ENCODE measurements around the gene PDZRN3.

PDZRN3 gene

DNA sequence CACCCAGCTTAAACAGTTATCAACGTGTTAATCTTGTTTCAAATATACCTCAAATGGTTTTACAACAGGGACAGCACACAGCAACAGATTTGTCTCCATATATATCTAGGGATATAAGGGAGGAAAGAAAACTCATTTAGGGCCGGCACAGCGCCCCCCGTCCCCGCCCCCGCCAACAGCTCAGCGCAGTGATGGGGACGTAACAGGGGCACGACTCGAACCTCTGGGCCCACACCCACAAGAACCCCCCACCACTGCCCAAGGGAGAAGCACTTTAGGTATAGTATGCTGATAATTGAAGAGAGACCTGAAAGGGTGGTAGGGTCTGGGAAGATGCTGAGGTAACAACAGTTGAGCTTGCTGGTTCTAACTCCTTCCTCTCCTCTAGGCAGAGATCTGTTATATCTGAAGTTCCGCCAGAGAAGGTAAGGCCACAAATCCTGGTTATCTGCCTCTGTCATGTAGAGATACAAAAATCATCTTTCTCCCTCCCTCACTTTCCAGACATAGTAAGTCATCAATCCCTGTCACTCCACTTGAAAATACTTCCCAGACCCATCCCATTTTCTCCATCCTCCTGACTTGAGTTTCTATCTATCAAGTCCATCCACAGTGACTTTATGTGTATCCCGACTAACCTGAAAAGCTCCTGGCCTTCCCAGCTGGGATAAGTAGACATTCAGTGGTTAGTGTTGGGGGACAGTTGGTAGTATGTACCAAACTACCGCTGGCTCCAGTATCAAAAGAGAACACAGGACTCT is 126.9 kb downstream of the PDZRN3 start:
- DNase-seq = no peak

DNA sequence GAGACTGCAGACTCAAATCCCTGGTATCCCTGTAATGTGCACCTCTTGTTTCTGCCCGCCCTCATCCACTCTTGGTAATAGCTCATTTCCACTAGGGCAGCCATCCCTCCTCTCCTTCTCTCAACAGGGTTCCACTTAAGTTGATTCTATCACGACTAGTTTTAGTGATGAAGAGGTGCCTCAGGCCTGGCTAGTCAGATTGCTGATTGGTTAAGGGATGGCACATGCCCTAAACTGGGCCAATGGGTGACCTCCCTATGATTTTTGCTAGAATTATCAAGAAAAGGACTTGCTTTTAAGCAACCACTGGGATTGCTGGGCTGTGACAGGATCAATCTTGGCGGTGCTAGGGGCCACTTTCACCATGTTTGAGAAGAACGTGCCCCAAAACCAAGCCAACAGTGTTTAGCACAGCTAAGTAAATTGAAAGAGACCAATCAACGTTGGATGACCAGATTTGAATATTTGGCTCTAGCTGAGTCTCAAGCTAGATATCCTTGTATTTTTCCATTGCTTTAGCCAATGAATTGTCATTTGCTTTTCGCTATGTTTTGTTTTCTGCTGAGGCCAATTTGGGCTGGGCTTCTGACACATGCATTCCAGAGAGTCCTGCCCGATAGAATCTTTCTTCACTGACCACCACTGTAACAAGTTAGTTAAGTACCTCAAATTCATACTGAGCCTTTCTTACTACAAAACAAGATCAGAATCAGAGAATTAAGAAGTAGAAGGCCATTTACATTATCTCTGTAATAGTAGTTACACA is 131.0 kb downstream of the PDZRN3 start:
- no peak for DNase-seq

DNA sequence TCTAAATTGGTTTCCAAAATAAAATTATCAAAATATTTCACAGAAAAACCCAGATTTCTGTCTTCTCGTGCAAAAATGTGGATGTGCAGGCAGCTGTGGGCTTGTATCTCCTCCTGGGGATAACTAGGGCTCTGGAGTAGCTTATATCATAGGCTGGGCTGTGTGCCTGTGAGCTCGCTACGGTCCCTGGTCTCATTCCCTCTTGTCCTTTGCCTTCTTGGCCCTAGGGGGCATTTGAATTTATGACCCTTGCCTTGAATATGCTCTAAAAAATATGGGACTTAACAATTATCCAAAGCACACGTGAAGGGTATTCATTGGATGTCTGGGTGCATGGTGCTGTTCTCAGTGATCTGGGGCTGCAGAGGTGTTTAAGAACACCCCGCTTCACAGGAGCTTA is 132.6 kb downstream of the PDZRN3 start:
- no peak for DNase-seq

DNA sequence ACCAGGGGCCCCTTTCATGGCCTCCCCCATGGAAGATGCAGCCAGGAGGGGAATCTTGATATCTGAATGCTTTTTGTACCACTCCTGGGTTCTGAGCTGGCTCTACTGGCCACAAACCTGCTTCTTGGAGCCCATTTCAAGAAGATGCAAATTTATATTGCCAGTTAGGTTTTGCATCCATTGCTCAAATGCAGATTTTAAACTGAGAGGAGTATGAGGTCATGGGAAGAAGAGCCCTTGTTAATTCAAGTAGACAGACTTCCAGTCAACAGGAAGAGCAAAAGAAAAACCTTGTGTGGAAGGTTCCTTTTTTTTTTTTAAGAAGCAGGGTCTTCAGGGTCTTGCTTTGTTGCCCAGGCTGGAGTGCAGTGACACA is 133.5 kb downstream of the PDZRN3 start:
- DNase-seq = no peak

DNA sequence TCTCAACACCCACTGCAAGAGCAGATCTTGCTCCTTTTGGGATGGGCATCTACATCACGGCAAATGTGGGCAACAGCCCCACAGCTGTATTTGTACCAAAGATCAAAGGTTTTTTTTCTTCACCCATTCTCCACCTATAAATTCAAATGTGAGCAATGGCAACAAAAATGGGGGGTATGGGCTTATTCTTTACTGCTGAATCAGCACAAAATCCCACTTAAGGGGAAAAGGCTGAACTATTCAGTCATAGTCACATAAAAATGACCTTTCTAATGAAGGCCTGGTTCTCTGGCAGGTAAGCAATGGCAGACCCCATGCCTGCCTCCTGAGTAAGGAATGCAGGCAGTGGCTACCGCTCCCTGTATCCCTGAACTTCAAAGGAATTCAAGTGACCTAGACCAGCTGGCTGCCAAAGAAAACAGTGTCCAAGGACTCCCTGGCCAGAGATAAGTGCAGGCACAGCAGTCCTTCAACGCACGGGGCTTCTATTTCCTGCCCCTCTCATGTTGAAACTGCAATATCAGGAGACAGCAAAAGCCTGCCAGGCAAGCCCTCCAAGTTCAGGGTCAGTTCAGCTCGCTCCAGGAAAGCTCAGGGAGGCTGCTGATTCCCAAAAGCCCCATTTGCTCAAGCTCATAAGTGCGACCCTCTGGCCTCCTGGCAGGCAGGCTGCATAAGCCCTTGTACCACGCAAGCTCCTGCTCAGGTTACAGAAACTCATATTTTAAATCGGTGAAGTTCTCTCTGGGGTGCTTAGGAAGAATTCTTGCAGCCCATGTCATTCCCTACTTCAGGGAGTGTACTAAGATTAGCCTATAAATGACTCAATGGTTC is 134.1 kb downstream of the PDZRN3 start:
- DNase-seq = no peak

DNA sequence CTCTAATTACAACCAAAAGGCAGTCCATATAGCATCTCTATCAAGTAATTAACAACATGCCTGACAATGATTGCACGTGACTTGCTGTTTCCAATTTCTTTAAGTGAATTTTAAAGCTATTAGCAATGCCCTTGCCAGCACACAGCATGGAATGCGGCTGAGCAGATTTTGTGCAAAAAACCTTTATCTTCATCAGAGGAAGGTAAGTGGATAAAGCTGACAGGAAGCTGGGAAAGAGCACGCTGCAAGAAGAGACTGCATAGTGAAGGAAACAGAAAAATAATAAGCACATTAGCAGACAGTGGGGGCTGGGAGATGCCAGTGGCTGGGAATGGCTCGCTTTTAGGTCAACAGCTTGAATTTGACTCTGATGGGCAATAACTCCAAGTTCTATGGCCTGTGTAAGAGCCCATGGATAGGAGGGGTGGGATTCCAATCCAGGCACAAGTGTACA is 138.8 kb downstream of the PDZRN3 start:
- no peak for DNase-seq

DNA sequence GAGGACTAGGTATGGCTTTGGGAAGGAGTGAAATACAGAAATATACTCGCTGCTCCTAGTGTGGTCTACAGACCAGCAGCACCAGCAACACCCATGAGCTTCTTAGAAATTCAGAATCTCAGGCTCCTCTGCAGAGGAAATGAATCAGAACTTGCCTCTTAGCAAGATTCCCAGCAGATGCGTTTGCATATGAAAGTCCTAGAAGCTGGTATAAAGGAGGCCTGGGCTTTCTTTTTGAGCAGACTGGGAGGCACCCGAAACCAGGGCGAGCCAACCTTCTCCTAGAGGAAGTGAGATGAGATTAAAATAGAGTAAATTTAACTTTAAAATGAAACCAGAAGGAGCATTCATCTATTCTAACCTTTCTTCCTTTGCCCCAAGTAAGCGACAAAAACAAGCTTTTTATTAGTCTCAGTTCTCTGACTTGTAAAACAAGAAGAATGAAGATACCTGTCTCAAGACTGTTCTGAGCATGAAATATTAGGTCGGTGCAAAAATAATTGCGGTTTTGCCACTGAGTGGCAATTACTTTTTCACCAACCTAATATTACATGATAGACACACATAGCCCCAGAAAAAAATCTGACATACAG is 140.0 kb downstream of the PDZRN3 start:
- no peak for DNase-seq

DNA sequence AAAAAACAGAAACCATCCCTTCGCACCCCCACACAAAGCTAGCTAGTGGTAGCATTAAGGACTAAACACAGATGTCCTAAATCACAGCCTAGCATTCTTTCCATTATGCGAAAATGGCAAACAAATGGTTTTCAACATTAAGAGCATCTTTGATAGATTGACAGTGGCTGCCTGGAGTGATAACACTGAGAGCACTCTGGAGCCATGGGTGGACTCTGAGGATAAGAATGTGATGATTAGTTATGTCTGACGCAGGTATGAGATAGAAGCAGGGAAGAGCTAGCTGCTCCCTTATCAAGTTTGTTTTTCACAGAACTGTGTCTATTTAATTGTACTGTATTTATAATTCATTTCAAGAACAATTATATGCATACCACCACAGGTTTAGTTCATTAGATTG is 142.9 kb downstream of the PDZRN3 start:
- DNase-seq = no peak

DNA sequence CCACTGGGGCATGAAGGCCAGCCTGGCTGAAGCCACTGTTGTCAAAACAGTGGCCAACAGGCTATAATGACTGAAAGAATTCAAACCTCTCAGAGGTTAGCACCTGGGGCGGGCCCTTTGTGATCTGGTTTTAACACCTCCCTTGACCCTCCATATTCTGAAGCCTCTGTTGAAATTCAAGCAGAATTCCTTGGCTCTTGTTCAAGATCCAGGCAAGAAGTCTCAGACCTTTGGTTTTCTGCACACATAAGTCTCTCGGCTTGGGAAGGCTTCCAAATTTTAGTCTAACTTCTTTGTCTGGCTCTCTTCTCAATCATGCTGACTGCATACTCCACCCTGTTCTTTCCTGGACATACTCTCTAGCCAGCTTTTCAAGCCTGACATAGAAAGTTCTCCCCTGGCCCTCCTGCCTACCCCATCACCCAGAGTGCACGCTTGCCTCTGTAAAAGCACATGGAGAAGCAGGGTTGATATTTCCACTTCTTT is 144.5 kb downstream of the PDZRN3 start:
- no peak for DNase-seq

DNA sequence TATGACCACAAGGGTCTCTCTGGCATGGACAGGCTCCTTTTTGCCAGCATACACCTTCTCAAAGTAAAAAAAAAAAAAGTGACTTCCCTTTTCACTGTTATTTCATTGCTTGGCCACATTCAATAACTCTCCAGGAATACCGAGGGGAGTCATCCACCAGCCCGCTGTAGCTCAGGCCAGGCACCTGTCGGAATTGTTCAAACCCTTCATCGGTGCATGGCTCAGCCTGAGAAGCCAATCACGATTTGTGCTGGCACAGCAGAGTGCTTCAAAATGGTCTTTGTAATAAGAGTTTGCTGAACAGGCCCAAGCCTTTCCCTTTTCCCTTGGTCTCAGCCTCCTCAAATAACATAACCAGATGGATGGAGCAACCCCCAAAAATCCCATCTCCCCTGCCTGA is 145.4 kb downstream of the PDZRN3 start:
- no peak for DNase-seq

DNA sequence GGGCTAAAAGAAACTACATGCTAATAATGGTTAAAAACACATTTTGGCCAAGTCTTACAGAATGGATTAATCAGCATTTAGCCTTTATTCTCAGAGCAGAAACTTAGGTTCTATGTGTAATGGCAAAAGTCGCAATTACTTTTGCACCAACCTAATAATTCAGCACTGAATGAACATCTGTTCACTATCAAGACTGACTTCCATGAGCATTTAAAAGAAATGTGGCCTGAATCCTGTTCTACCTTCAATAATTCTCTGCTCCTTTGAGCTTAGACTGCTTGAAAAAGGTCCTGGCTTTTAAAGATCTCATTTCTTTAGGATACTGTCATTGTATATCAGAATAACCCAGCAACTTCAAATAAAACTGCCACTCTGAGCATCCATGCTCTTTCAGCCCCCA is 145.9 kb downstream of the PDZRN3 start:
- DNase-seq = no peak

DNA sequence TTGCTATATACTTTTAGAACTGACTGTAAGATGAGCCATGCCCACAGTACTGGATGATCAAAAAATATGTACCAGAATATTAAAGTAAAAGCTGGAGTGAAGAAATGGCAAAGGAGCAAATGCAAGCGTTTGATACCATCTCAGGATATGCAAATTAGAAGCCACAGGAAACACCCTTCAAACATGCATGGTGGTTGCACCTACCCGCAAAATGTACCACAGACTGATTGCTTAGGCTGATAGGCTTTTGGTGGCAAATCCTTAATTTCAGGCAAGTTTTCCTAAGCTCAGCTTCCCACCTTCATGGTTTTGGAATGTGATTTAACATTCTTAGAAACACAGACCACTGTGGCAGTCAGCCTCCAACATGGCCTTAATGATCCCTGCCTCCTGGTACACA is 149.0 kb downstream of the PDZRN3 start:
- no peak for DNase-seq

DNA sequence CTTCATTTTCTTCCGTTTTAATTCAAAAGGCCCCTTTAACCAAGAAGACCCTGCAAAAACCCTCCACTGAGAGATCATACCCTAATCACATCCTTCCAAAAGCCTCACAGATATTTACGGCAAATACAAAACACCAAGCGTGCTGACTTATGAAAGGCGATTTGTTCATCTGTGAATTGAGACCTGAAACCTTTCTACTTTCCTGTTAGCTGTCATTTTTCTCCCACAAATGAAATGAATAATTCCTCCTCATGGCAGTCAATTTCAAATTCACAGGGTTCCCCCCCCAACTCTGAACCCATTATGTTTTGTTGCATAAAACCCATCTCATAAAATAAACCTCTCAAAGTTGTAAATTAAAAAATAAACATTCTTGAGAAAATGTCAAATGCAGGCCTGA is 149.6 kb downstream of the PDZRN3 start:
- no peak for DNase-seq

DNA sequence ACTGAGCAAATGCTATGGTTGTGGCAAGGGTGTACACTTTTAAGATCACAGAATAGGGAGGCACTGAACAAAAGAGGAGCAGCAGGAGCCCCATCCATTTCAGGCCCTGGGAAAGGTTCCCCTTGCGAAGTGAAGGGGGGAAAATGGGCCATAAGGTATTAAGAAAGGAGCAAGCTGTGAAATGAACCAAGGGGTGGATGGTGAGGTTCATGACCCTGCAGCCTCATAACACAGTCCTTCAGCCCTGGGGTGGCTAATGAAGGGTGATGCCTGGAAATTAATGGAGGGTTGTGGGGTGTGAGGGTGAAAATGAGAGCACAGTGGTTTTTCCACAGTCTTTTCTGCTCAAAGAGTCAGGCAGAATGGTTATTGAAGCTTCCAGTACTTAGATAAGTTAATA is 150.1 kb downstream of the PDZRN3 start:
- no peak for DNase-seq

DNA sequence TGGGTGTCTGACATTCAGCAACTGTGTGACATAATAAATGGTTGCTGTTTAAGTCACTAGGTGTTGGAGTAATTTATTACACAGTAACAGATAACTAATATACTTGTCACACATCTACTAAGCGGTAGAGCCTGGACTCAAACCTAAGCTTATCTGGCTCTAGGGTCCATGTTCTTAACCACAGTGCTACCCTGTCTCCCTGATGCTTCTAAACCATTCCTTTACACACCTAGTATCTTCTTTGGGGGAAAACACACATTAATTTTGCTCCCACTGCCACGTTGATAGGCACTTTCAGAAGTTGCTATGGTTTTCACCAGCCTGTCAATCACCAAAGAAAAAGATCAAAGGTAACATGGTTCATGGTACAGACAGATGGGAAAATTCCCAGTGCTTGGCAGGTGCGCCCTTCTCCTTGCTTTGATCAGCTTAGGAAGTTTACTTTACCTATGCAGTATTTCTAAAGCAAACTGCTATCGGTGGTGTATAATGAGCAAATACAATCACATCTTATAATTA is 150.8 kb downstream of the PDZRN3 start:
- DNase-seq = no peak

DNA sequence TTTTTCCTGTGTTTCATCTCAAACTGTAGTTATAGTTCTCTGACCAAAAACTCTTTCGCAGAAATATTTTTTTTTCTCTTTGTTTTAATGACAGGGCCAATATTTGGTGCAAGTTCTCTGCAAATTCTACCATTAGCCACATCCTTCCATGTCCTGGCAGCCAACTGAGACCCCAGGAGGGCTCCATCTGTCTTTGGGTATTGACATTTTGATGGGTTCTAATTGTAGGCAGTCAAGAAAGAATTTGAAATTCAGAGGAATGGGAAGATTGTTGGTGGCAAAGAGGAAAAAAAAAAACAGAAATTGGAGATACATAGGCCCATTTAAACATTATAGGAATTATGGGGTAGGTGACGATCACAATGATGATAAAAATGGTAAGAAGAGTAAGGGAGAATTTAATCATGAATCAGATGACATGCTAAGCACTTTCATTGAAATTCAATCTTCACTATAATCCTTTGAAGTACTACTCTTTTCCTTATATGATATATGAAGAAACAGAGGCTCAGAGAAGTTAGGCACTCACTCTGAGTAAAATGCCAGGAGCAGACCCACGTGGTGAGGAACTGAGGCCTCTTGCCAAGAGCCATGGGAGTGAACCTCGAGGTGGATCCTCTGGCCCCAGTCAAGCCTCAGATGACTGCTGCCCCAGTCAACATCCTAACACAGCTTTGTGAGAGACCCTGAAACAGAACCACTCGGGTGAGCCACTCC is 151.4 kb downstream of the PDZRN3 start:
- no peak for DNase-seq

DNA sequence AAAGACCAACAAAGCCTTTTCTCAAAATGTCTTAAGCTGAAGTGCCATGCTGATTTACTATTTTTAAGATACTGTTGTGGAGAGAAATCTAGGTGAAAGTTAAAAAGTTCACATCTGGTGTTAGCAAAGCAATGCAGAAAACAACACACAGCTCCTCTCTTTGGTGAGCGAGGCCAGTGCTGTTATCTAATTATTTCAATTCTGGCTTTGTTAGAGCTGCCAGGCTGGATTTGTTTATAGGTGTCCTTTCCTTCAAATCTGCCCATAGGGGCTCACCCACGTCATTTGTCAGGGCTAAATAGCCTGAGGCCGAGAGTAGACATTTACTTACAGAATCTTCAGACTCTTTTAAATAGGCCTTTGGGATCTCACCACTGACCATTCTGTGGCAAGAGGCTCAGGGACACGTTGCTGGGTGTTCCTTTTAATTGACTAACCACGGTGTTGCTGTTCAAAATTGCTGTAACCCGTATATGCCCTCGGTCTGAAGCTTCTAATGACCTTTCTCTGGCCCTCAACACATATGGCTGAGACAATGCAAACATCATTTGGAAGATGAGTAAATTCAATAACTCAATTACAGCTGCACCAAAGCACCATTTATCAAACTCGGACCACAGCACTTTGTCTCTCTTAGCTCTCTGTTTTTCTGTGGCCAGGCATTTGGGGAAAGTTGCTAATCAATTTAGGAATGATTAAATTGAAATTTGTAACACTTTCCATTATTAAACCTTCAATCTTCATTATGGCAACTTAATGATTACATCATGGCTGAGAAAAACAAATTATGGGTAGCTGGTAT is 152.6 kb downstream of the PDZRN3 start:
- DNase-seq = no peak

DNA sequence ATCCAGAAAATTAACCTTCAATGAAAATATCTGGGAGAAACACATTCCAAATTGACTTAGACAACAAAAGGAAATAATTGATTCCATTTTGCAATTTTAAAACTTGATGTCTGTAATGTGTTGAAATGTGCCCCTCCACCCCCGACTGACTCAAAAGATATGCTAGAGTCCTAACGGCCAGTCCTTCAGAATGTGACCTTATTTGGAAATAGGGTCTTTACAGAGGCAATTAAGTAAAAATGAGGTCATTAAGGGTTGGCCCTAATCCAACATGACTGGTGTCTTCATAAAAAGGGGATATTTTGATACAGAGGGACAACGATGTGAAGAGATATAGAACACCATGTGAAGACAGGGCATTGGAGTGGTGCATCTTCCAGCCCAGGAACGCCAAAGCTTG is 153.9 kb downstream of the PDZRN3 start:
- no peak for DNase-seq

DNA sequence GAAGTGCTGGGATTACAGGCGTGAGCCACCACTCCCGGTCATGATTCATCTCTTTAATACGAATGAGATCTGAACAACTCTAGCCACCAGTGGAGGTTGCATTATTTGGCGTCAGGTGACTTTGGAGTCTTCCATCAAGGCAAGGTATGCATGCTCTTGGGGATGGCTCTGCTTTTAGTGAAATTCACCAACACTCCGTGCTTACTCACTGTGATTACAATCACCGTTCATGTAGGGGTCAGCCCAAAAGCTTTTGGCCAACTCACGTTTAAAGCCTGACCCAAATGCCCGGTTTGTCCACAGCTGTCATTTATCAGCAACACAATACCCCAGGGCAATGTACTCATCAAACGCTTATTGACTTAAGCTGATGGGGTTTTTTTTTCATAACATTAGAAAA is 155.4 kb downstream of the PDZRN3 start:
- DNase-seq = no peak

DNA sequence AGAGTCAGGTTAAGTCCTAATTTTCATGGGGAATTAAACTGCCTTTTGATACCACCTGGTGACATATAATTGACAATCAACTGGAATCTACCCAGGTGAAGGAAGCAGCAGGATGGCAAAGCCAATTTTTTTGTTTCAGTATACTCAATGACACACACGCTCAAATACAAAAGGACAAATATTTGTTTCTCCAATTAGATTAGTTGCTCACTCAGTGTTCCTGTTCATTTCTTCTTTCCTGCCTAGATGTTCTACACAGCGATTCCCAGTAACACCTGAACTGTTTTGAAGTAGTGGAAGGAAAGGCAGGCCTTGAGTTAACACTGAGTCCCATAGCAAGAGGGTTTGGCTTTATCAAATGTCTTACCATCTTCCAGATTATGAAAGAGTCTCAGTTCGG is 157.5 kb downstream of the PDZRN3 start:
- DNase-seq = no peak

Measured in hypothalamus (tissue), 51 donors.